MM.1S (cell line): ENCODE results near the gene DDX24.

Experiments
- CTCF ChIP-seq: fragments of 300-600 bp; sonication (generic); IDR thresholded peaks from 2 replicates; pipeline ENCODE4 v1.5.1; 2016; ENCODE audit warnings: antibody characterized with exemption, low read length, mixed read lengths
- EZH2 ChIP-seq: fragments of 300-600 bp; sonication (generic); optimal IDR thresholded peaks from 2 replicates; pipeline ENCODE3; 2017; ENCODE audit warnings: low read depth, mild to moderate bottlenecking, antibody characterized with exemption, low read length, mixed read lengths
- EZH2phosphoT487 ChIP-seq: fragments of 300-600 bp; sonication (generic); IDR thresholded peaks from 2 replicates; pipeline ENCODE4 v1.6.1; 2018; ENCODE audit warnings: antibody characterized with exemption, low read length

DNA sequence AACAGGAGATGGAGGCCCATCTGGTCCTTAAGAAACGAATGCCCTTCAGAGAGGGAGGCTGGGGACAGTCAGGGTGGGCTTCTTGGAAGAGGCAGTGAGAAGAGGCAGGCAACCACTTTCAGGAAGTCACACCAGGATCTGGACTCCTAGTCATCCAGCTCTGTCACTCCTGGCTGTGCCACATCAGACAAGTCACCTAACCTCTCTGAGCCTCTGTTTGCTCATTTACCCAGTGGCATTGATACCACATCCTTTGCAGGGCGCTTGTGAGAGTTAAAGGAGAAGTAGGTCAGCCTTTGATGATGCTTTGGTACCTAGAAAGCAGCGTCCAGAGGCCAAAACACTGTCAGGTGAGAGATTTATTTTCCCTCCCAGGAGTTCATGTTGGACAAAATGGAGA is 72.8 kb downstream of the DDX24 start:
- TF ChIP-seq CTCF (no peak), EZH2 (no peak), EZH2phosphoT487 (no peak)
